Measurements from ENCODE around the gene CCDC87. TPM values are rescaled to one million over a fixed set of nuclear protein-coding genes. Genes with fewer than 3 reads are reported as not detected.

CCDC87 gene
- total RNA-seq, 1 donor from 2014 or later, result 1.1 TPM

GRCh38 chr11:66624450-66624849, 31.6 kb upstream of the CCDC87 start:
- Mint-ChIP-seq H3K27me3 (no peaks in the 10 kb centered on the region), H3K4me3 (ENCODE audit: low read depth) (no peak overlapping the region), H3K36me3 (ENCODE audit: insufficient read depth) (peaks cover 22% of the 10 kb centered on the region), H3K4me1 (ENCODE audit: low read depth) (peaks cover 15% of the 10 kb centered on the region), H3K27ac (no peak overlapping the region), H3K9me3 (ENCODE audit: low read depth) (no peaks in the 10 kb centered on the region)
- TF ChIP-seq CTCF (IDR thresholded peaks at IDR 0.05; ENCODE audit: unreplicated experiment), result no peak
- no peak for DNase-seq (ENCODE audit: low spot score, unreplicated experiment)

GRCh38 chr11:66619080-66619554, 26.3 kb upstream of the CCDC87 start:
- no peaks in the 10 kb centered on the region for H3K9me3 Mint-ChIP-seq (ENCODE audit: low read depth)
- peak overlapping the region; percentile 98 for H3K4me3 Mint-ChIP-seq (ENCODE audit: low read depth)
- H3K4me1 Mint-ChIP-seq (ENCODE audit: low read depth), result peaks cover 39% of the 10 kb centered on the region
- no peak for DNase-seq (ENCODE audit: low spot score, unreplicated experiment)
- TF ChIP-seq CTCF (IDR thresholded peaks at IDR 0.05; ENCODE audit: unreplicated experiment), result no peak
- H3K27ac Mint-ChIP-seq, result peak overlapping the region; percentile 99
- no peaks in the 10 kb centered on the region for H3K27me3 Mint-ChIP-seq
- H3K36me3 Mint-ChIP-seq (ENCODE audit: insufficient read depth), result peaks cover 12% of the 10 kb centered on the region

- peak overlapping the region; percentile 98 for H3K4me3 Mint-ChIP-seq (ENCODE audit: low read depth)
- H3K36me3 Mint-ChIP-seq (ENCODE audit: insufficient read depth), result peaks cover 10% of the 10 kb centered on the region
- no peak for DNase-seq (ENCODE audit: low spot score, unreplicated experiment)
- no peaks in the 10 kb centered on the region for H3K9me3 Mint-ChIP-seq (ENCODE audit: low read depth)
- no peaks in the 10 kb centered on the region for H3K27me3 Mint-ChIP-seq
- H3K27ac Mint-ChIP-seq, result peak overlapping the region; percentile 99
- no peak for TF ChIP-seq CTCF (IDR thresholded peaks at IDR 0.05; ENCODE audit: unreplicated experiment)
- H3K4me1 Mint-ChIP-seq (ENCODE audit: low read depth), result peaks cover 35% of the 10 kb centered on the region
Measured at GRCh38 chr11:66617155-66617834, 24.4 kb upstream of the CCDC87 start.

- Mint-ChIP-seq H3K36me3 (ENCODE audit: insufficient read depth) (peaks cover 9% of the 10 kb centered on the region), H3K9me3 (ENCODE audit: low read depth) (no peaks in the 10 kb centered on the region), H3K4me3 (ENCODE audit: low read depth) (peak within 1 kb of the TSS; percentile 98), H3K27ac (peak within 1 kb of the TSS; percentile 99), H3K4me1 (ENCODE audit: low read depth) (peaks cover 31% of the 10 kb centered on the region), H3K27me3 (no peaks in the 10 kb centered on the region)
- no peak for TF ChIP-seq CTCF (IDR thresholded peaks at IDR 0.05; ENCODE audit: unreplicated experiment)
- peak; percentile 96 for DNase-seq (ENCODE audit: low spot score, unreplicated experiment)
Measured at GRCh38 chr11:66616379-66617154, 23.7 kb upstream of the CCDC87 start, which contains the start of gene RBM14. Gene RBM14 (plus strand): TSS chr11:66616630. CDS start chr11:66616721, 91 bp downstream.

- no peaks in the 10 kb centered on the region for H3K27me3 Mint-ChIP-seq
Measured at GRCh38 chr11:66614073-66614472, 21.2 kb upstream of the CCDC87 start.

More at GRCh38 chr11:66614073-66614472, 21.2 kb upstream of the CCDC87 start:
- DNase-seq (ENCODE audit: low spot score, unreplicated experiment), result no peak
- TF ChIP-seq CTCF (IDR thresholded peaks at IDR 0.05; ENCODE audit: unreplicated experiment), result no peak
- Mint-ChIP-seq H3K36me3 (ENCODE audit: insufficient read depth) (peaks cover 6% of the 10 kb centered on the region), H3K4me1 (ENCODE audit: low read depth) (peaks cover 22% of the 10 kb centered on the region), H3K27ac (no peak overlapping the region), H3K9me3 (ENCODE audit: low read depth) (no peaks in the 10 kb centered on the region), H3K4me3 (ENCODE audit: low read depth) (no peak overlapping the region)

All from progenitor cell of endocrine pancreas (in vitro differentiated cells).